HS-27A (cell line): ENCODE results near the gene MCOLN2.

Experiments
- DNase-seq: peaks from one replicate; pipeline ENCODE4 v3.0.0-alpha.2; 2012; ENCODE audit warnings: low read depth, missing footprints

Gene MCOLN2

GRCh38 chr1:84985365-84985764 is 11.5 kb downstream of the MCOLN2 start:
- no peak for DNase-seq

GRCh38 chr1:84982395-84982794 is 14.5 kb downstream of the MCOLN2 start:
- no peak for DNase-seq

DNA sequence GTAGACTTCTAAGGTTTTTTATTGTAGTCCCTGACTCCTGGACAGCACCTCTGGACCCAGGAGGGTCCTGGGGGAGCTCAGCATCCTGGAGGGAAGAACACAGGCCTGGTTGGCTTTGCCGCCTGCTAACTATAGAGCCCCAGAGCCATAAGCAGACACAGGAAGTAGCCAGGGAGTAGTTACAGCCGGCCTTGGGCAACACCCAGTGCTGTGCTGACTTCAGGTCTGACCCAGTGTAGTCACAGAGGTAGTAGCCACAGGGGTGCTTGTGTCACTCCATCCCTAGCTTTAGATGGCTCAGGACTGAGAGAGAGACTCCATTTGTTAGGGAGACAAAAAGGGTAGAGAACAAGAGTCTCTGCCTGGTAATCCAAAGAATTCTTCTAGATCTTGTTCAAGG is 21.9 kb downstream of the MCOLN2 start:
- DNase-seq, result no peak

- DNase-seq, result no peak
These were observed 23.2 kb downstream of the MCOLN2 start for GRCh38 chr1:84973498-84974334.

DNA sequence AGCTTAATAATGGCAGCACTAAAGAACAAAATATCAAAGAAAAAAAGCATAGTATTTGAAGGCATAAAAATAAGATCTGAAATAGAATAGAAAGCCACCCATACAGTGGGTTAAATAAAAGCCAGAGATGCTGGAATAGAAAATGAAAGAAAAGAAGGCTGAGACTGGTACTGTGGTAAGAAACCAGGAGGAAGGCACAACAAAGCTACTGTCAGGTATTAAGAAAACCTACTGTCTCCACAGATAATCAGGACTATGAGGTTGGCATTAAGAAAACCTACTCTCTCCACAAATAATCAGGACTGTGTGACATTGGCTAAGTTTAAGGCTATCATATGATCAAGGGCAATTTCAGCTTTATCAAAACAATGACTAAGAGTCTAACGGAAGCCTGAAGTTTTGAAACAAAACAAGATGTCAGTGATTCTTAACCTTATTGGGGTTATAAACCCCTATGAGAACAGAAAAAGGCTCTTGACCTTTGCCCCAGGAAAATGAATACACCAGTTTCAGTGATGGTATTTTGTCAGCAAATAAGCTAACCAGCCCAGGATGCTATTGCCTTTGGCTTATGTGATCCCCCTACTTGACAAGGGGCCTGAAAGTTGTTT is 24.4 kb downstream of the MCOLN2 start:
- DNase-seq, result no peak

DNA sequence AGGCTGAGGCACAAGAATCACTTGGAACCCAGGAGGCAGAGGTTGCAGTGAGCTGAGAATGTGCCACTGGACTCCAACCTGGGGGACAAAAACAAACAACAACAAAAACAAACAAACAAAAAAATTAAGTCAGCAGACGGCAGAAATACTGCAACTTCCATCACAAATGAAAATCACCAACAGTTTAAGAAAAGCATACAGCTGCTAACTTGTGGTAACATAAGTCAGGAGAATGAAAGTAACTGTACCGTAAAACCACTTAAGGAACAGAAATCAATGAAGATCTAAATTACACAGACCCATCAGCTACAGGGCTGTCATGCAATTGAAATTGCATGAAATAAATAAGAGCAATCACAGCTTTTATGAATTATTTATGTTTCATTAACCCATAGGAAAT is 25.0 kb downstream of the MCOLN2 start:
- DNase-seq, result no peak

DNA sequence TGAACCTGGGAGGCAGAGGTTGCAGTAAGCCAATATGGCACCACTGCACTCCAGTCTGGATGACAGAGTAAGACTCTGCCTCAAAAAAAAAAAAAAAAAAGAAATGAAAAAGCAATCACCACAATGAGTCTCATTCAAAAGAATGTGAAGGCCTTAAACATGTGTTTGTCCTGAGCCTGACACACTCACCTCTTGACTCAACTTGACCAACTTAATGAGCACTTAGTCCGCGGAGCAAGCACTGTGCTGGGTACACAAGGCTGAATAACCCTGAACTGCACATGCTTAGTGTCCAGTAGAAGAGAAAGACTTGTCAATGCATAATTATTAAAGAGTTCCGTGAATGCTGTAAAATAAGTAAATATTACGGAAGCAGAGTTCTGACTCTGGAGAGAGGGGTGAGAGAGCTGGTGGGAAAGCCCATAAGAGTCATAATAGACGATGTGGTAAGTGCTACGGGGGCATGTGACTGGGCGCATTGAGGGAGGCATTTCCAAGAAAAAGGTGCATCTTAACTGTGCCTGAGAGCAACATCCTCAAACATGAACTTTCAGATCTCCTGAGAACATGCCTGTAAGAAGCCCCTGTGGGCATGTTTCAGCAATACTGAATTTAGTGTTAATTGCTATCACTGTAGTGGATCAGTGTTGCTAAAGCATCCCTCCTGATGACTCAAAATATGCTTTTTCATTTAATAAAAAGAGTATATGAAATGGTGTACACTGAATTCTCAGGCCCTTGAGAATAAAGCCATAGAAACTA is 27.2 kb downstream of the MCOLN2 start:
- no peak for DNase-seq

GRCh38 chr1:84968865-84969264 is 28.0 kb downstream of the MCOLN2 start:
- DNase-seq, result no peak

DNA sequence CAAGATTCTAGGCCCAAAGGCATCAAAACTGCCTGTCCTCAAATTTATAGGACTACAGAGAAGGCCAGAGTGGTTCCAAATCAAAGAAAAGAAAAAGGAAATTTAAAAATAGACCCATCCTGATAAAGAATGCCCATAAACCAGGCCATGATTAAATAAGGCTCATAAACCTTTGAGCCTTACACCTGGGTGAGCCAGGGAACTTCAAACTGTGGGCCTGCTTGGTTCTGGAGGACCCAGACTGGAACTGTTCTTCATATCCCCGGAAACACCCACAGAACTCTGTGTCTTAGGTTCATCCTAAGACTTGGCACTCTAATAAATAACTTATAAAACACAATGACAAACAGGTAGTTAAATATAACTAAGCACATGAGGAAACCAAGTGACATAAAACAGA is 28.8 kb downstream of the MCOLN2 start:
- no peak for DNase-seq

DNA sequence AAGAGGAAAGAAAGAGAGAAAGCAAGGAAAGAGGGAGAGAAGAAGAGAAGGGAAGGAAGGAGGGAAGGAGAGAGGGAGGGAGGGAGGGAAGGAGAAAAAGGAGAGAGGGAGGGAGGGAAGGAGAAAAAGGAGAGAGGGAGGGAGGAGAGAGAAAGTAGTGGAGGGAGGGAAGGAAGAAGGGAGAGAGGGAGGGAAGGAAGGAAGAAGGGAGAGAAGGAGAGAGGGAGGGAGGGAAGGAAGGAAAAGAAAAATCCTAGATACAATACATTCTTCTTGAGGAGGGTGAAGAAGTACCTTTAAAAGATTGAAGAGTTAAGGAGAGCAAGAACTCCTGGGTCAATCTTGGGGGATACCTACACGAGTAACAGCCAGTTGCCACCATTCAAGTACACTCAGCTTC is 29.2 kb downstream of the MCOLN2 start:
- DNase-seq, result no peak

- DNase-seq, result no peak
These were observed 33.9 kb downstream of the MCOLN2 start for GRCh38 chr1:84963021-84963420.

- no peak for DNase-seq
These were observed 35.6 kb downstream of the MCOLN2 start for GRCh38 chr1:84961316-84961715.

DNA sequence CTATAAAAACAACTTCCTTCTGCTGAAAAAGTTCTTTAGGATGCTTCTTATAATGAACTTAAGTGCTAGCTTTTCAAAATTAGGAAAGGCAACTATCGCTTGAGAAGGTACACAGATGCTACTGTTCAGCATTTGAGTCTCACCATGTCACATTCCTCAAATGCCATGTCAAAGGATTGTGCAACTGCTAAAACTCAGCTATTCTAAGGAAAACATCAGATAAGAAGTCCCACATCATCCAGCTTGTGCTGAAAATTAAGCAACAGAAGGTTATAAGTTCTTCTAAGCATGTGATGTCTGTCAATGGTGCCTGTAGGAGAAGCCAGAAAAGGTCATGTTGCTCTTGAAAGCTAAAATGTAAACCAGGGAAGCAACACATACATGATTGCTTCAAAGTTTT is 36.5 kb downstream of the MCOLN2 start:
- peak; percentile 71 for DNase-seq

- no peak for DNase-seq
These were observed 37.6 kb downstream of the MCOLN2 start for GRCh38 chr1:84959294-84959693.

DNA sequence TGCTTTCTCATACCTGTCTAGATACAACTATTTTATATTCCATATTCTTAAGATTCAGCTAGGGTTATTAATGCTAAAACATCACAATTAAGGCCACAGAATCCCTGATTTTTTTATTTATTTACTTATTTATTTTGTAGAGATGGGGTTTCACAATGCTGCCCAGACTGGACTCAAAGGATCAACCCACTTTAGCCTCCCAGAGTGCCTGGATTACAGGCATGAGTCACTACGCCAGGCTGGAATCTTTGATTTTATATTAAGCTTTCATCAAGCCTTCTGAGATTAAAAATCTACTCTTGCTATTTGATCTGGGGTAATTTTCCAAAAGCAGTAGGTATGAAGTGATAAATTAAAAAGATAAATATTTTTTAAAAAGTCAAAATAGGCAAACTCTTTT is 38.9 kb downstream of the MCOLN2 start:
- DNase-seq, result no peak

DNA sequence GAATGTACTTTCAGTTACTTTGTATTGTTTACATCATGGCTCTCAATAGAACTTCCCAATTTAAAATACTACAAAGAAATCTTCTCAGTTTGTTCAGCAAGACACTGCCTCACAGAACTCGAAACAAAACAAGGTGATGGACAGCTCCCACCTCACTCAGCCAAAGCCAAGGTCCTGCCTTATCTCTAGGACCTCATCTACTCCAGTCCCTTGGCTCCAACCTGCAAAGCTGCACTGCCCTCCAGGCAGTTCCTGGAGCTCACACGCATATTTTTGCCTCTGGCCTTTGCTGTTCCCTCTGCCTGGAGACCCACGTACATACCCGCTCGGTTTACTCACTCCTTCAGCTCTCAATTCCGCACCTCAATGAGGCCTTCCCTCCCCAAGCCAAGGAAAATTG is 40.3 kb downstream of the MCOLN2 start:
- DNase-seq, result no peak

DNA sequence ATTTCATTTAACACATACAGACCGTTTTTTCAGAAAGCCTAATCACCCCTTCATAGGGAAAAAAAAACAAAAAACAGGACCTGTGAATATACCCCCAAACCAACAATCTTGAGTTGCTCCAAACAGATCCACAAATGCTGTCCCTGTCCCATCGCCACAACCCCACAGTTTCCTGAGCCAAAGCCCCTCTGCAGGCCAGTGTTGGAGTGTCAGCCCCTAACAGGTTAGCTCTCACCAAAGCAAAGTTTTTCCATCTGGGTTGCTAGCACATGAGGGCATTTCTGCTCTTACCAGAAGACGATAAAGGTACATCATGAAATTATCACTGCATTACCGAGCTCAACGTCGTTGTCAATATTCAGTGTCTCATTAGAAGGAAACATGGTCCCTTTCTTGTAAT is 40.8 kb downstream of the MCOLN2 start:
- DNase-seq, result no peak

DNA sequence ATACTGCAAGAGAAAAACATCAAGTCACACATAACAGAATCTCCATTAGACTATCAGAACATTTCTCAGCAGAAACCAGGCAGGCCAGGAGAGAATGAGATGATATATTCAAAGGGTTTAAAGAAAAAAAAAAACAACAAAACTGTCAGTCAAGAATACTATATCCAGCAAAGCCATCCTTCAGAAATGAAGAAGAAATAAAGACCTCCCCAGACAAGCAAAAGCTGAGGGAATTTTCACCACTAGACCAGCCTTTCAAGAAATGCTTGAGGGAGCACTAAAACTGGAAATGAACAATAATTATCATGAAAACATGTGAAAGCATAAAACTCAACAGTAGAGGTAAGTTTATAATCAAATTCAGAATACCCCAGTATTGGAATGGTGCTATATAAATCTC is 47.2 kb downstream of the MCOLN2 start:
- no peak for DNase-seq

DNA sequence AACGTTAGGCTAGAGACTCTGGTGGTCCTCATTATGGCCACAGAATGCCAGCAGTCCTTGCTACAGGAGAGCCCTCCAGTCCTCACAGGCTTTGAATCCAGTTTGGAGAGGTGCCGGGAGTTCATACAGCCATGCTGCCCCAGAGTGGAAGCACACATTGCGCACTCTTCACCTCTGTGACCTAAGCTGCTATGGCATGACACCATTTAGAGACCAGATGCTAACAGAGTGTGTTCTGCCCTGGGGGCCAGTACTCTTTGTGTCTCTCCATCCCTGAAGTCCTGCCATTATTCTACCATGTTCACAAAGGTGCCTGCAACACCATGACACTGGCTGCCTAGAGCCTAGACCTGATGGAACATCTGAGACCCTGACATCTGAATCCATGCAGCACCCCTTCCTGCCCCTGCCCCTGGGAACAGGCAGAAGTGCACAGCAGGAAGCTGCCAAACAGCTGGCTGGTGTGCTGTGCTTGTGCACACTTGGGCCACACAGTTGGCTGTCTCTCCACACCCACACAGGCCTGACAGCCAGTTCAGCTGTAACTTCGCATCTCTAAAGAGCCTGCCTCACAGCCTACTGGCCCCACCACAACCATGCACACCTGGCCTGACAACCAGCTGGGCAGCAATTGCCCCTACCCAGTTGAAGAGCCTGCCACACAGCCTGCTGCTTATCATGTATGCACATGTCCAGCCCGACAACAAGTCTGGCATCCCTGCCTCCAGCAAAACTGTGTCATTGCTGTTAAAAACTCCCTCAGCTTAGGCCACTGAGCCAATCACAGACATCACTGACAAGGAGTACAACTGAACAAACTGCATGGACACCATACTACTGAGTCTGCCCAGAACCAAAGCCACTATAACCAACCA is 49.1 kb downstream of the MCOLN2 start:
- DNase-seq, result no peak

GRCh38 chr1:84946631-84947030 is 50.3 kb downstream of the MCOLN2 start:
- DNase-seq, result no peak

DNA sequence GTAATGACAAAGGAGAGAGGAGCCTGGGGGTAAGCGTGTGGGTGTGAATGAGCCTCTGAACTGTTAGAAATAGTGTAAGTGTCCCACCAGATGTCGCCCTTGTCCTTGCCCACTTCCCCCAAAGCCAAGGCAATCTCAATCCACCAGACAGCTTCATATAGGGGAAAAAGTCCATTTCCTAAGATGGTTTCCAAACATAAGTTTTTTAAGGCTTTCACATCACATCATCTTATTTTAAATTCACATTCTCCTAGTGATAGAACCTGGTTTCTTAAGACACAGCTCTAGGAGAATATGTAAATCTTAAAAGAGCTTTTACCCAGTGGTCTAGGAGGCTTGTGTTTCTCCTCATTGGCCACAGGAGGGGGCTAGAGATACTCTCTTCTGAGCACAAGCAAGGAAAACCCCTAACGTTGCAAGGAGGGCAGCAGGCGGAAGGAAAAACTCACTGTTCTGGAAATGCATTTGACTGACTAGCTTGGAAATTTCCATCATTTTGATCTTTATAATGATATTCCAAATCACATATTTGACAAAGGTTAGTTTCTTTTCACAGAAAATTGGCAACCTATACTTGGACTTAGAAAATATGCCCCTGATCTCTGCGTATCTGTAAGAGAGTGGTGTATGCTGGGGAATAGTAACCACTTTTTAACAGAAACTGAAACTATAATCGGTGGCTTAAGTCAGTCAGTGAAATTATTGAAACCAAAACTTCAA is 52.0 kb downstream of the MCOLN2 start:
- DNase-seq, result peak; percentile 88
